Neutrophil (primary cell): ENCODE data around the gene PPARG.

Experiments used
- H3K27ac ChIP-seq: fragments of 200-600 bp; sonication (generic); 2 replicates; pipeline ENCODE4 v1.5.1; 2016; ENCODE audit warnings: mild to moderate bottlenecking, moderate library complexity
- H3K27me3 ChIP-seq: fragments of 200-600 bp; sonication (generic); 2 replicates; pipeline ENCODE4 v1.6.0; 2016; ENCODE audit warnings: mild to moderate bottlenecking
- H3K36me3 ChIP-seq: fragments of 200-600 bp; sonication (generic); 2 replicates; pipeline ENCODE4 v1.5.1; 2017
- H3K4me1 ChIP-seq, 2 experiments: fragments of 200-600 bp in 1 of 2; sonication (generic) in 1 of 2; 1 replicate in 1 of 2; 2 replicates in 1 of 2; pipeline versions ENCODE4 v1.5.1 to v1.6.1; 2013 to 2016; ENCODE audit warnings: low read depth in 1 of 2, low read length in 1 of 2, mild to moderate bottlenecking in 1 of 2, moderate library complexity in 1 of 2; ENCODE audit not compliant: control insufficient read depth in 1 of 2, insufficient read depth in 1 of 2
- H3K4me3 ChIP-seq, 2 experiments: fragments of 200-600 bp in 1 of 2; sonication (generic) in 1 of 2; 1 replicate in 1 of 2; 2 replicates in 1 of 2; pipeline ENCODE4 v1.5.1; 2013 to 2016; ENCODE audit warnings: low read depth in 1 of 2, low read length in 1 of 2, mild to moderate bottlenecking in 1 of 2, moderate library complexity in 1 of 2
- H3K9me3 ChIP-seq: fragments of 200-600 bp; sonication (generic); 2 replicates; pipeline ENCODE4 v1.5.1; 2016
- CTCF ChIP-seq: fragments of 200-600 bp; sonication (generic); IDR thresholded peaks from 2 replicates; pipeline ENCODE4 v1.5.1; 2016; ENCODE audit warnings: antibody characterized with exemption

The PPARG gene

GRCh38 chr3:12349895-12350811 is 61.3 kb downstream of the PPARG start:
- H3K36me3 ChIP-seq, result no peaks in the 10 kb centered on the region
- H3K27me3 ChIP-seq, result peaks cover 17% of the 10 kb centered on the region
- no peaks in the 10 kb centered on the region for H3K9me3 ChIP-seq
- no peak overlapping the region for H3K4me3 ChIP-seq
- H3K4me1 ChIP-seq, result peaks cover 39 to 41% of the 10 kb centered on the region in 2 experiments
- TF ChIP-seq CTCF, result no peak
- no peak overlapping the region for H3K27ac ChIP-seq

- Histone ChIP-seq H3K36me3 (no peaks in the 10 kb centered on the region), H3K27ac (no peak overlapping the region), H3K4me3 (no peak overlapping the region), H3K4me1 (peaks cover 39 to 41% of the 10 kb centered on the region in 2 experiments), H3K9me3 (no peaks in the 10 kb centered on the region), H3K27me3 (peaks cover 11% of the 10 kb centered on the region)
- no peak for TF ChIP-seq CTCF
These were observed 62.3 kb downstream of the PPARG start for GRCh38 chr3:12351145-12351544.

- H3K27me3 ChIP-seq, result peaks cover 7% of the 10 kb centered on the region
- peaks cover 39 to 41% of the 10 kb centered on the region in 2 experiments for H3K4me1 ChIP-seq
- no peak overlapping the region for H3K4me3 ChIP-seq
- H3K36me3 ChIP-seq, result no peaks in the 10 kb centered on the region
- H3K9me3 ChIP-seq, result no peaks in the 10 kb centered on the region
- no peak for TF ChIP-seq CTCF
- no peak overlapping the region for H3K27ac ChIP-seq
These were observed 63.4 kb downstream of the PPARG start for GRCh38 chr3:12352253-12352652.

- no peak for TF ChIP-seq CTCF
- no peak overlapping the region for H3K27ac ChIP-seq
- H3K36me3 ChIP-seq, result no peaks in the 10 kb centered on the region
- H3K9me3 ChIP-seq, result no peaks in the 10 kb centered on the region
- peaks cover 4% of the 10 kb centered on the region for H3K27me3 ChIP-seq
- H3K4me1 ChIP-seq, result peaks cover 39 to 41% of the 10 kb centered on the region in 2 experiments
- no peak overlapping the region for H3K4me3 ChIP-seq
These were observed 63.9 kb downstream of the PPARG start for GRCh38 chr3:12352755-12353154.

GRCh38 chr3:12353796-12354525 is 65.1 kb downstream of the PPARG start:
- no peak for TF ChIP-seq CTCF
- no peaks in the 10 kb centered on the region for H3K36me3 ChIP-seq
- H3K27ac ChIP-seq, result no peak overlapping the region
- peaks cover 39 to 41% of the 10 kb centered on the region in 2 experiments for H3K4me1 ChIP-seq
- no peak overlapping the region for H3K4me3 ChIP-seq
- no peaks in the 10 kb centered on the region for H3K9me3 ChIP-seq
- H3K27me3 ChIP-seq, result peaks cover 4% of the 10 kb centered on the region
